GM18517 (cell line): ENCODE measurements around the gene GUCY2C.
"Not testable (repeated sequence)": the region's sequence is repeated elsewhere in the genome, so short reads cannot be mapped to it uniquely, and the experiment has no call there.

Experiments used
- ATAC-seq: cut with Tn5 transposase; IDR thresholded peaks from one replicate; pipeline ENCODE4 v1.9.1; 2021; ENCODE audit warnings: mild to moderate bottlenecking, moderate library complexity; ENCODE audit not compliant: unreplicated experiment

Gene GUCY2C

GRCh38 chr12:14682231-14682630 lies 14.2 kb downstream of the GUCY2C start:
- not testable (repeated sequence) for ATAC-seq

GRCh38 chr12:14681625-14682024 lies 14.8 kb downstream of the GUCY2C start:
- ATAC-seq, result no peak

GRCh38 chr12:14681190-14681589 lies 15.2 kb downstream of the GUCY2C start:
- no peak for ATAC-seq

- no peak for ATAC-seq
Observed at GRCh38 chr12:14678547-14679150, 17.8 kb downstream of the GUCY2C start.

GRCh38 chr12:14668591-14668990 lies 27.8 kb downstream of the GUCY2C start:
- no peak for ATAC-seq

GRCh38 chr12:14665354-14666348 lies 30.7 kb downstream of the GUCY2C start:
- no peak for ATAC-seq

- ATAC-seq, result no peak
Observed at GRCh38 chr12:14664434-14665023, 31.9 kb downstream of the GUCY2C start.

GRCh38 chr12:14663002-14663401 lies 33.4 kb downstream of the GUCY2C start:
- ATAC-seq, result no peak

GRCh38 chr12:14656846-14657245 lies 39.6 kb downstream of the GUCY2C start:
- no peak for ATAC-seq

- ATAC-seq, result no peak
Observed at GRCh38 chr12:14655284-14655683, 41.1 kb downstream of the GUCY2C start.

- ATAC-seq, result no peak
Observed at GRCh38 chr12:14654842-14655241, 41.6 kb downstream of the GUCY2C start.

GRCh38 chr12:14654416-14654815 lies 42.0 kb downstream of the GUCY2C start:
- ATAC-seq, result no peak

GRCh38 chr12:14652483-14652882 lies 43.9 kb downstream of the GUCY2C start:
- ATAC-seq, result no peak

- no peak for ATAC-seq
Observed at GRCh38 chr12:14651371-14651770, 45.0 kb downstream of the GUCY2C start.

- no peak for ATAC-seq
Observed at GRCh38 chr12:14650789-14651188, 45.6 kb downstream of the GUCY2C start.

- no peak for ATAC-seq
Observed at GRCh38 chr12:14647028-14647750, 49.2 kb downstream of the GUCY2C start.

GRCh38 chr12:14643251-14643650 lies 53.1 kb downstream of the GUCY2C start:
- ATAC-seq, result no peak

GRCh38 chr12:14638066-14638465 lies 58.3 kb downstream of the GUCY2C start:
- no peak for ATAC-seq

GRCh38 chr12:14635776-14636175 lies 60.6 kb downstream of the GUCY2C start:
- no peak for ATAC-seq

GRCh38 chr12:14630793-14631192 lies 65.6 kb downstream of the GUCY2C start:
- no peak for ATAC-seq
